HepG2 (cell line): ENCODE data around the gene CYP2J2. TPM values are rescaled to one million over a fixed set of nuclear protein-coding genes. Genes with fewer than 3 reads are reported as not detected.

Experiments used
- CSRNP2 ChIP-seq: sonication (generic); formaldehyde crosslinking; conservative IDR thresholded peaks from 2 replicates; pipeline ENCODE4 v1.8.0; 2022; ENCODE audit warnings: low read depth, missing genetic modification reagents
- DNMT3B ChIP-seq: conservative IDR thresholded peaks from 2 replicates; pipeline ENCODE4 v1.6.1; 2016; ENCODE audit warnings: missing biosample characterization, control low read depth
- IKZF5 ChIP-seq: IDR thresholded peaks from 2 replicates; pipeline ENCODE4 v1.6.1; 2018; ENCODE audit warnings: missing genetic modification reagents, mild to moderate bottlenecking, missing compliant biosample characterization
- NAIF1 ChIP-seq: sonication (generic); formaldehyde crosslinking; IDR thresholded peaks from 2 replicates; pipeline ENCODE4 v1.5.0; 2020; ENCODE audit warnings: mild to moderate bottlenecking, missing genetic modification reagents, borderline replicate concordance
- NFE2L1 ChIP-seq: sonication (generic); formaldehyde crosslinking; IDR thresholded peaks from 2 replicates; pipeline ENCODE4 v1.4.0; 2020; ENCODE audit warnings: missing genetic modification reagents, mild to moderate bottlenecking, borderline replicate concordance
- POLR2AphosphoS5 ChIP-seq: IDR thresholded peaks from 2 replicates; pipeline ENCODE4 v1.6.1; 2012; ENCODE audit warnings: low read depth, low read length
- RXRA ChIP-seq: sonication (generic); formaldehyde crosslinking; IDR thresholded peaks from 2 replicates; pipeline ENCODE4 v1.5.1; 2020; ENCODE audit warnings: missing genetic modification reagents
- SALL1 ChIP-seq: sonication (generic); formaldehyde crosslinking; IDR thresholded peaks from 2 replicates; pipeline ENCODE4 v1.8.0; 2022; ENCODE audit warnings: mild to moderate bottlenecking, missing genetic modification reagents
- UBTF ChIP-seq: sonication (generic); formaldehyde crosslinking; IDR thresholded peaks from 2 replicates; pipeline ENCODE4 v1.4.0; 2020; ENCODE audit warnings: mild to moderate bottlenecking, missing genetic modification reagents
- ZBTB7A ChIP-seq: sonication (generic); formaldehyde crosslinking; IDR thresholded peaks from 2 replicates; pipeline ENCODE4 v1.8.0; 2022; ENCODE audit warnings: mild to moderate bottlenecking, missing genetic modification reagents
- ZKSCAN8 ChIP-seq: IDR thresholded peaks from 2 replicates; pipeline ENCODE4 v1.6.1; 2016; ENCODE audit warnings: borderline replicate concordance, missing genetic modification reagents, missing compliant biosample characterization
- ZNF235 ChIP-seq: sonication (generic); formaldehyde crosslinking; IDR thresholded peaks from 2 replicates; pipeline ENCODE4 v1.8.1; 2023; ENCODE audit warnings: mild to moderate bottlenecking, missing genetic modification reagents, borderline replicate concordance
- ZNF564 ChIP-seq: sonication (generic); formaldehyde crosslinking; IDR thresholded peaks from 2 replicates; pipeline ENCODE4 v1.8.1; 2023; ENCODE audit warnings: mild to moderate bottlenecking, missing genetic modification reagents
- ZNF598 ChIP-seq: sonication (generic); formaldehyde crosslinking; IDR thresholded peaks from 2 replicates; pipeline ENCODE4 v1.5.1; 2020; ENCODE audit warnings: mild to moderate bottlenecking, missing genetic modification reagents, borderline replicate concordance
- polyA plus RNA-seq, 8 experiments: library from polyadenylated mRNA; depleted of rRNA in 3 of 8; stranded (reverse) in 7 of 8; unstranded in 1 of 8; fragments of >200 nt; fragmentation: Illumina TruSeq in 4 of 8; extraction: Trizol in 4 of 8; gene quantifications; 2 replicates each; pipeline versions ENCODE4 v1.2.1 to v1.2.3, GENCODE V29; 2011 to 2016; ENCODE audit warnings: low read depth in 4 of 8, missing spikeins in 1 of 8, mixed read lengths in 1 of 8; ENCODE audit not compliant: insufficient read depth in 1 of 8
- total RNA-seq, 5 experiments: library from RNA; depleted of rRNA; stranded (reverse); fragments of >200 nt; fragmentation: Illumina TruSeq; extraction: Trizol; gene quantifications; 2 replicates each; pipeline ENCODE4 v1.2.3, GENCODE V29; 2016; ENCODE audit warnings: low read depth in 1 of 5
- TF ChIP-seq, protein P1 (sequence below): sonication (generic); formaldehyde crosslinking; IDR thresholded peaks from 2 replicates; pipeline ENCODE4 v1.5.1; 2020; ENCODE audit warnings: missing genetic modification reagents, mild to moderate bottlenecking, borderline replicate concordance
- TF ChIP-seq, protein P2 (sequence below): sonication (generic); formaldehyde crosslinking; conservative IDR thresholded peaks from 2 replicates; pipeline ENCODE4 v1.4.0; 2020; ENCODE audit warnings: mild to moderate bottlenecking, missing genetic modification reagents, moderate library complexity

The CYP2J2 gene
- total and polyA plus RNA-seq, 2 of the 13 experiments (the other 11 are each of a cell fraction or from before 2014, with no cell fraction given): 2.1 to 5.9 TPM

DNA sequence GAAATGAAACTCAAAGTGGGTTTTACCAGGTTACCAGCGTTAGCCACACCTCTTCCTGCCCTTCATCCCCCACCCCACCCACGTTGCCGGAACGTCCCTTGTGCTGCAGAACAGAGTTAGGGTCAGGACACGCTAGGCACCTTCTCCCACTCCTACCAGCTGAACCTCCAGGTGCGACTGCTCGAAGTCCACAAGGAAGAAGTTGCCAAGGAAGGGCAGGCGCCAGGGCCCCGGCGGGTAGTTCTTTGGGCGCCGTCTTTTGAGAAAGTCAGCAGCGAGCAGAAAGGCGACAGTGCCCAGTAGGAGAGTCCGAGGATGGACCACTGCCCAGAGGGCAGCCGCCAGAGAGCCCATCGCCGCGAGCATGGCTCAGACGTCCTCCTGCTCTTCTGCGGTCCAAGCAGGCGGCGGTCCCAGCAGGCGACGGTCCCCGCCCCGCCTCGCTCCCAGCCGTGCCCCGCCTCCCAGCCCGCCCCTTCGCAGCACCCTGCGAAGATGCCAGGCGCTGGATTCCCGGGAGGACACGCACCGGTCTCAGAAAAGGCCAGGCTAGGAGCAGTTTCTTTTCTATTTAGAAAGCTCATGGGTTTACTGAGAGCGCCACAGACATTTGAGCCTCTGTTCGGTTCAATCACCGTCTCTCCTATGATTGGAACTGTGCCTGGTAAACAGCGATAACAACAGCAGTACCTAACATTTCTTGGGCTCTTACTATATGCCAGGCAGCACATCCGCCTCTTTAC is at the start of gene CYP2J2 (continued):
- TF ChIP-seq NFE2L1 (CRISPR knock-in tag) (peak; percentile 39; the same call in 1 of the 2 replicates), ZNF564 (peak; percentile 34; the same call in 1 of the 2 replicates), CSRNP2 (CRISPR knock-in tag) (no peak), ZKSCAN8 (CRISPR knock-in tag) (no peak), UBTF (CRISPR knock-in tag) (peak; percentile 77), POLR2AphosphoS5 (peak; percentile 85), DNMT3B (CRISPR knock-in tag) (no peak), SALL1 (CRISPR knock-in tag) (peak; percentile 73), RXRA (CRISPR knock-in tag) (peak; percentile 42; the same call in 1 of the 2 replicates), ZNF598 (CRISPR knock-in tag) (peak; percentile 57; the same call in 1 of the 2 replicates), ZBTB7A (CRISPR knock-in tag) (peak; percentile 66; the same call in 1 of the 2 replicates), NAIF1 (CRISPR knock-in tag) (0 out of 2 replicates have a peak, but pooled peaks have one; percentile 24), IKZF5 (CRISPR knock-in tag) (peak; percentile 32; the same call in 1 of the 2 replicates), ZNF235 (CRISPR knock-in tag) (peak; percentile 51; the same call in 1 of the 2 replicates)
- TF ChIP-seq, protein P1, sequence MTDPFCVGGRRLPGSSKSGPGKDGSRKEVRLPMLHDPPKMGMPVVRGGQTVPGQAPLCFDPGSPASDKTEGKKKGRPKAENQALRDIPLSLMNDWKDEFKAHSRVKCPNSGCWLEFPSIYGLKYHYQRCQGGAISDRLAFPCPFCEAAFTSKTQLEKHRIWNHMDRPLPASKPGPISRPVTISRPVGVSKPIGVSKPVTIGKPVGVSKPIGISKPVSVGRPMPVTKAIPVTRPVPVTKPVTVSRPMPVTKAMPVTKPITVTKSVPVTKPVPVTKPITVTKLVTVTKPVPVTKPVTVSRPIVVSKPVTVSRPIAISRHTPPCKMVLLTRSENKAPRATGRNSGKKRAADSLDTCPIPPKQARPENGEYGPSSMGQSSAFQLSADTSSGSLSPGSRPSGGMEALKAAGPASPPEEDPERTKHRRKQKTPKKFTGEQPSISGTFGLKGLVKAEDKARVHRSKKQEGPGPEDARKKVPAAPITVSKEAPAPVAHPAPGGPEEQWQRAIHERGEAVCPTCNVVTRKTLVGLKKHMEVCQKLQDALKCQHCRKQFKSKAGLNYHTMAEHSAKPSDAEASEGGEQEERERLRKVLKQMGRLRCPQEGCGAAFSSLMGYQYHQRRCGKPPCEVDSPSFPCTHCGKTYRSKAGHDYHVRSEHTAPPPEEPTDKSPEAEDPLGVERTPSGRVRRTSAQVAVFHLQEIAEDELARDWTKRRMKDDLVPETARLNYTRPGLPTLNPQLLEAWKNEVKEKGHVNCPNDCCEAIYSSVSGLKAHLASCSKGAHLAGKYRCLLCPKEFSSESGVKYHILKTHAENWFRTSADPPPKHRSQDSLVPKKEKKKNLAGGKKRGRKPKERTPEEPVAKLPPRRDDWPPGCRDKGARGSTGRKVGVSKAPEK (CRISPR knock-in tag): peak; percentile 83; the same call in 1 of the 2 replicates
- TF ChIP-seq, protein P2, sequence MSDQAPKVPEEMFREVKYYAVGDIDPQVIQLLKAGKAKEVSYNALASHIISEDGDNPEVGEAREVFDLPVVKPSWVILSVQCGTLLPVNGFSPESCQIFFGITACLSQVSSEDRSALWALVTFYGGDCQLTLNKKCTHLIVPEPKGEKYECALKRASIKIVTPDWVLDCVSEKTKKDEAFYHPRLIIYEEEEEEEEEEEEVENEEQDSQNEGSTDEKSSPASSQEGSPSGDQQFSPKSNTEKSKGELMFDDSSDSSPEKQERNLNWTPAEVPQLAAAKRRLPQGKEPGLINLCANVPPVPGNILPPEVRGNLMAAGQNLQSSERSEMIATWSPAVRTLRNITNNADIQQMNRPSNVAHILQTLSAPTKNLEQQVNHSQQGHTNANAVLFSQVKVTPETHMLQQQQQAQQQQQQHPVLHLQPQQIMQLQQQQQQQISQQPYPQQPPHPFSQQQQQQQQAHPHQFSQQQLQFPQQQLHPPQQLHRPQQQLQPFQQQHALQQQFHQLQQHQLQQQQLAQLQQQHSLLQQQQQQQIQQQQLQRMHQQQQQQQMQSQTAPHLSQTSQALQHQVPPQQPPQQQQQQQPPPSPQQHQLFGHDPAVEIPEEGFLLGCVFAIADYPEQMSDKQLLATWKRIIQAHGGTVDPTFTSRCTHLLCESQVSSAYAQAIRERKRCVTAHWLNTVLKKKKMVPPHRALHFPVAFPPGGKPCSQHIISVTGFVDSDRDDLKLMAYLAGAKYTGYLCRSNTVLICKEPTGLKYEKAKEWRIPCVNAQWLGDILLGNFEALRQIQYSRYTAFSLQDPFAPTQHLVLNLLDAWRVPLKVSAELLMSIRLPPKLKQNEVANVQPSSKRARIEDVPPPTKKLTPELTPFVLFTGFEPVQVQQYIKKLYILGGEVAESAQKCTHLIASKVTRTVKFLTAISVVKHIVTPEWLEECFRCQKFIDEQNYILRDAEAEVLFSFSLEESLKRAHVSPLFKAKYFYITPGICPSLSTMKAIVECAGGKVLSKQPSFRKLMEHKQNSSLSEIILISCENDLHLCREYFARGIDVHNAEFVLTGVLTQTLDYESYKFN (CRISPR knock-in tag): peak; percentile 29; the same call in 1 of the 2 replicates
